ENCODE measurements around the gene FBXO8.

FBXO8 gene

DNA sequence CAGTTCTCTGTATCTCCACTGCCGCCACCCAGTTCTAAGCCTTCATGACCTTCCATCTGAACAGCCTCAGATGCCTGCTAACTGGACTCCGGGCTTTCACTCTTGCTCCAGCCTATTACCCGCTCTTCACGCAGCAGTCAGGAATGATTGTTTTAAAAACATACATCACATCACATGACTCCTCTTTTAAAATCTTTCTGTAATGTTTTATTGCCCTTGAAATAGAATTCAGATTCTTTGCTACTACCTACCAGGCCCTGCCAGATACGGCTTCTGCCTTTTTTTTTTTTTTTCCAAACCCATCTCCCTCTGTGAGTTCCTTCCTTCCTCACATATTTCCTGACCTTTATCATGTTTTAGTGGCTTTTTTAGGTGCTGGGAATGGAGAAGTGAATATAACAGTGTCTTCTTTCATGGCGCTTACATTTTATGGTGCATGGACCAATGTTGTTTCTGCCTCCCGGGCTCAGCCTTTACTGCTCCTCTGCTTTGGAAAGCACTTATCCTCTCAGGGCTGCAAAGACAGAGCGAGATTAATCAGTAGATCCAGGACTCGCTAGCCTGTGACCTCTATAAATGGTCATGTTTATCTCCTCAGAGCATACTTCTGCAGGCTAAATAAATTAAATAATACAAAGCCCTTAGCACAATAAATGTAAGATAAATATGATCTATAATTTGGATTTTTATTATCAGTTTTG is 58.0 kb downstream of the FBXO8 start:
- no peaks in the 10 kb centered on the region for H3K9me3 ChIP-seq (ENCODE audit: control insufficient read depth in 2 of 2, low read length in 2 of 2)
- no peak overlapping the region for H3K9ac ChIP-seq (ENCODE audit: low read depth in 1 of 2, low read length in 2 of 2)
- H3K27ac ChIP-seq (ENCODE audit: low read depth in 2 of 2, low read length in 2 of 2) = no peak overlapping the region
- H3K27me3 ChIP-seq (ENCODE audit: control insufficient read depth in 2 of 2, insufficient read depth in 2 of 2, low read length in 2 of 2) = peaks cover 0 to 2% of the 10 kb centered on the region in 2 donors
- H3K4me1 ChIP-seq (ENCODE audit: control insufficient read depth in 2 of 2, insufficient read depth in 2 of 2, low read length in 2 of 2) = no peaks in the 10 kb centered on the region
- H3K36me3 ChIP-seq (ENCODE audit: control insufficient read depth in 2 of 2, insufficient read depth in 2 of 2, low read length in 2 of 2) = no peaks in the 10 kb centered on the region
- peak overlapping the region in 1 of 2 donors; percentile 15 for H3K4me3 ChIP-seq (ENCODE audit: low read length in 2 of 2)

DNA sequence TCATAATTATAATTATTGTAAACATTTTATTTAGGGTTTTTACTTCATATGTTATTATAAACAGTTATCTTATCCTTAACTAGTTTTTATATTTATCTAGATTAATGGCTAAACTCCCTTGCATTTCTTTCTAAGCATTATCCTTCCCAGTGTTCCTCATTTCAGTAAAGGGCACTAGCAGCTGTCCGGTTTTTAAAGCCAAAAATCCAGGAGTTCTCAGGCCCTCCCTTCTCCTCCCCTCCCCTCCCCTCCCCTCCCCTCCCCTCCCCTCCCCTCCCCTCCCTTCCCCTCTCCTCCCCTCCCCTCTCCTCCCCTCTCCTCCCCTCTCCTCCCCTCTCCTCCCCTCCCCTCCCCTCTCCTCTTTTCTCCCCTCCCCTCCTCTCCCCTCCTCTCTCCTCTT is 58.9 kb downstream of the FBXO8 start:
- Histone ChIP-seq H3K27ac (ENCODE audit: low read depth in 2 of 2, low read length in 2 of 2) (no peak overlapping the region), H3K36me3 (ENCODE audit: control insufficient read depth in 2 of 2, insufficient read depth in 2 of 2, low read length in 2 of 2) (no peaks in the 10 kb centered on the region)

DNA sequence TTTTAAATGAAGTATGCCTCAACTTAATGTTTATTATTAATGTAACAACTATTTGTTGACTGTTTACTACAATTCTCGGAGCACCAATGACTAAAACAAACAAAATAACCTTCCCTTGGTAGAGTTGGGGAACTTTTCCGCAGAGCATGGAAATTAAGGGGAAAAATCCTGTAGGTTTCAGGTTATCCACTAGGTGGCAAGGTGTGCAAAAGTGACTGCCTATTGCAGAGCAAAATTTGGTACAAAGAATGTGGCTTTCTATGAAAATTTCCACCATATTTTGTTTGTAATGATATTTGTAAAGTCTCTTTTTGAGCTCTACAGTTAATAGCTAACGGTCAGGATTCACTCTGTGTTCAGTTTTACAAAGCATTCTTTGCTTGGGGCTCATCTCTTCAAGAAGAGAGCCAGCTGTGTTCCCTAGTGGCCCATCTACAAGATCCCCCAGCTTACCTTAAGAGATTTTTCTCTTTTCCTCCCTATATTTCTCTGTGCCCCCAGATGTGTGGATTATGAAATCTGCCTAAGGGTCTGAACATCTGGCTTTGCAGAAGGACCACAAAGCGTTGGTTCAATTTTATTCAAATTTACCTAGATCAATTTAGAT is 61.1 kb downstream of the FBXO8 start:
- Histone ChIP-seq H3K36me3 (ENCODE audit: control insufficient read depth in 2 of 2, insufficient read depth in 2 of 2, low read length in 2 of 2) (no peaks in the 10 kb centered on the region), H3K9me3 (ENCODE audit: control insufficient read depth in 2 of 2, low read length in 2 of 2) (no peaks in the 10 kb centered on the region), H3K27ac (ENCODE audit: low read depth in 2 of 2, low read length in 2 of 2) (no peak overlapping the region), H3K4me3 (ENCODE audit: low read length in 2 of 2) (no peak overlapping the region), H3K4me1 (ENCODE audit: control insufficient read depth in 2 of 2, insufficient read depth in 2 of 2, low read length in 2 of 2) (peaks cover 5% of the 10 kb centered on the region in 2 donors), H3K27me3 (ENCODE audit: control insufficient read depth in 2 of 2, insufficient read depth in 2 of 2, low read length in 2 of 2) (peaks cover 12 to 24% of the 10 kb centered on the region in 2 donors), H3K9ac (ENCODE audit: low read depth in 1 of 2, low read length in 2 of 2) (no peak overlapping the region)

More for the DNA sequence above, 58.9 kb downstream of the FBXO8 start:
- Histone ChIP-seq H3K9me3 (ENCODE audit: control insufficient read depth in 2 of 2, low read length in 2 of 2) (no peaks in the 10 kb centered on the region), H3K27me3 (ENCODE audit: control insufficient read depth in 2 of 2, insufficient read depth in 2 of 2, low read length in 2 of 2) (peaks cover 0 to 6% of the 10 kb centered on the region in 2 donors), H3K4me1 (ENCODE audit: control insufficient read depth in 2 of 2, insufficient read depth in 2 of 2, low read length in 2 of 2) (no peaks in the 10 kb centered on the region), H3K9ac (ENCODE audit: low read depth in 1 of 2, low read length in 2 of 2) (no peak overlapping the region), H3K4me3 (ENCODE audit: low read length in 2 of 2) (no peak overlapping the region)

DNA sequence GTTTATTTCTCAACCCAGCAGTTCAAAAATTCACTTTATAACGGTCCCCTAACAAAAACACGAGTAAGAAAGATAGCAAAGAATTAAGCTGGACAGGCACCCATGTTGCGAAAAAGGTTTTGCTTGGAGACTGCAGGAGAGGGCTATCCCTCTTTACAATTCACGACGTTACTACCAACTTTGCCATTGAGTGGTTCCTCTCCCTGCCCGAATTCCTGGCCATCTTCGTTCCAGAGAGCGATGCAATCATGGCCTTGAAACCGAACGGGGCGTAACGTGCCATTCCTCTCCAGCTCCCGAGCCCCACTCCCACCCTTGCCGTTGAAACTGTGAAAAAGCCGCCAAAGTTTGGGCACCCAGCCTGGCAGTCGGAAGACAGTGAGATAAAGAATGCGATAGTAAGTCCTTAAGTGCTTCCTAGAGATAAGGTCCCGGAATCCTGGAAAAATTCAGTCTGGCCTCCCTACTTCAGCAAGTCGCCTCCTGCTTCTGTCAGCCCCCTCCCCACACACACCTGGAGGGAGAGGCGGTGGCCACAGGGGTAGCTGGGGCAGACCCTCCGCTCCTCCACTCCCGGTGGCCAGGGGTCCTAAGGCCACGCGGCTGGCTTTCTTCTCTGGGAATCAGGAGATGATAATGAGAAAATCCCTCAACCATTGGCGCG is 65.2 kb downstream of the FBXO8 start:
- Histone ChIP-seq H3K27me3 (ENCODE audit: control insufficient read depth in 2 of 2, insufficient read depth in 2 of 2, low read length in 2 of 2) (peaks cover 49 to 56% of the 10 kb centered on the region in 2 donors), H3K27ac (ENCODE audit: low read depth in 2 of 2, low read length in 2 of 2) (no peak overlapping the region), H3K9ac (ENCODE audit: low read depth in 1 of 2, low read length in 2 of 2) (no peak overlapping the region), H3K4me1 (ENCODE audit: control insufficient read depth in 2 of 2, insufficient read depth in 2 of 2, low read length in 2 of 2) (peaks cover 12% of the 10 kb centered on the region in 2 donors), H3K36me3 (ENCODE audit: control insufficient read depth in 2 of 2, insufficient read depth in 2 of 2, low read length in 2 of 2) (no peaks in the 10 kb centered on the region), H3K4me3 (ENCODE audit: low read length in 2 of 2) (no peak overlapping the region), H3K9me3 (ENCODE audit: control insufficient read depth in 2 of 2, low read length in 2 of 2) (no peaks in the 10 kb centered on the region)

DNA sequence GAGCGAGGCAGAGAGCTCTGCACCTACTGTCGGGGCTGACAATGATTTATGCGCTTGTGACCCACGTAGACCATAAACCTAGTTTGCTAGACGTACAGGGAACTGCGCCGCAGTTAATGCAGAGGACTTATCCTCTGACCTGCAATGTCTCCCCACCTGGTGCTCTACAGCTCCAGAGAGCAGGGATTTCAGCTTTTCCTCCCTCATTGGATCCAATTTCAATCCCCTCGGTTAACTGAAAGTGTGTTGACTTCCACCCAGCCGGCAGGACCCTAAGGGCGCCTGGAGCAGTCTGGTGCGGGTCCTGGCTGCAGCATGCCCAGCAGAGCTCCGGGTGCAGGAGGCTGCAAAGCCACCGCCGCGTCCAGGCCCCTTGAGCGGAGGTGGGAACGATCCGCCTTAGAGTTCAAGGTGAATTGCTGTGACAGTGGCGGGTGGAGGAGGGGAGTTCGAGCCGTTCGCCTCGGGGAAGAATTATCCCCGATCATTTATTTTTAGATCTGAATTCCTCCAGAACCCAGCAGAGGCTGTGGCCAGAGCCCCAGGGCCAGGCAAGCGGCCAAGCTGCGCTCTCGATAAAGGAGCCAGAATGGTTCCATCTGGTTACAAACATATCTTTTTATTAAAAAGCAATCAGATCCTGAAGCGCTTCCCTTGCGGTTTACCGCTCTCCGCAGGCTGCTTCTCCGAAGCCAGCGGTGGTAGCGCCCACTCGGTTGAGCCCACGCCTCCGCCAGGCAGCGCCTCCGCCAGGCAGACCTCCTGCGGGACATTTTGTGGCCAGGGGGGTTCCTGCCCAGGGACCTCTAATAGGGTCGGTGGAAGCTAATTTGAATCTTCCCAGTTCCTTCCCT is 66.0 kb downstream of the FBXO8 start:
- H3K27me3 ChIP-seq (ENCODE audit: control insufficient read depth in 2 of 2, insufficient read depth in 2 of 2, low read length in 2 of 2) = peaks cover 54 to 61% of the 10 kb centered on the region in 2 donors
- peaks cover 12% of the 10 kb centered on the region in 2 donors for H3K4me1 ChIP-seq (ENCODE audit: control insufficient read depth in 2 of 2, insufficient read depth in 2 of 2, low read length in 2 of 2)
- no peaks in the 10 kb centered on the region for H3K36me3 ChIP-seq (ENCODE audit: control insufficient read depth in 2 of 2, insufficient read depth in 2 of 2, low read length in 2 of 2)
- H3K9ac ChIP-seq (ENCODE audit: low read depth in 1 of 2, low read length in 2 of 2) = peak overlapping the region in 1 of 2 donors; percentile 43
- H3K9me3 ChIP-seq (ENCODE audit: control insufficient read depth in 2 of 2, low read length in 2 of 2) = no peaks in the 10 kb centered on the region
- no peak overlapping the region for H3K27ac ChIP-seq (ENCODE audit: low read depth in 2 of 2, low read length in 2 of 2)
- peak overlapping the region; percentile 8 to 21 for H3K4me3 ChIP-seq (ENCODE audit: low read length in 2 of 2)

DNA sequence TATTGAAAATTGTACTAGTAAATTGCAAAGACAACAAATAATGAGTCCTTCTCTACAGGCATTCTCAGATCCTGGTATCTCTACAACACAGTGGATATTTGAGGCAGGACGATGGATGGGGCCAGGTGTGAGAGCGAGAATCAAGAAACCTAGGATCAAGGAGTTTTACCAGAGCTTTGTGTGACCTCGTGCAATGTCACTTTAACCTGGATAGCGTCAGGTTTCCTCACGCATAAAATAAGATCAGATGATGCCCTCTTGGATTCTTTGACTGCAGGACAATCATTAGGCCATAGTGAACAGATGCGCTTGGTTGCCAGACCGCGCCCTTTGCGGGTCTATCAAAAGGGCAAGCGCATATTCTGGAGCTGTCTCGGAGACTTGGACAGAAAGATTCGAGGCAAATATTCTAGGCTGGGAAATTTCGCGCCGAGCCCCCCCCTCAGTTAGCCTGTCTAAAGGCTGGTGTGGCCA is 66.6 kb downstream of the FBXO8 start:
- peaks cover 12% of the 10 kb centered on the region in 2 donors for H3K4me1 ChIP-seq (ENCODE audit: control insufficient read depth in 2 of 2, insufficient read depth in 2 of 2, low read length in 2 of 2)
- no peaks in the 10 kb centered on the region for H3K9me3 ChIP-seq (ENCODE audit: control insufficient read depth in 2 of 2, low read length in 2 of 2)
- no peaks in the 10 kb centered on the region for H3K36me3 ChIP-seq (ENCODE audit: control insufficient read depth in 2 of 2, insufficient read depth in 2 of 2, low read length in 2 of 2)
- peaks cover 54 to 66% of the 10 kb centered on the region in 2 donors for H3K27me3 ChIP-seq (ENCODE audit: control insufficient read depth in 2 of 2, insufficient read depth in 2 of 2, low read length in 2 of 2)
- no peak overlapping the region for H3K27ac ChIP-seq (ENCODE audit: low read depth in 2 of 2, low read length in 2 of 2)
- no peak overlapping the region for H3K4me3 ChIP-seq (ENCODE audit: low read length in 2 of 2)
- H3K9ac ChIP-seq (ENCODE audit: low read depth in 1 of 2, low read length in 2 of 2) = no peak overlapping the region

DNA sequence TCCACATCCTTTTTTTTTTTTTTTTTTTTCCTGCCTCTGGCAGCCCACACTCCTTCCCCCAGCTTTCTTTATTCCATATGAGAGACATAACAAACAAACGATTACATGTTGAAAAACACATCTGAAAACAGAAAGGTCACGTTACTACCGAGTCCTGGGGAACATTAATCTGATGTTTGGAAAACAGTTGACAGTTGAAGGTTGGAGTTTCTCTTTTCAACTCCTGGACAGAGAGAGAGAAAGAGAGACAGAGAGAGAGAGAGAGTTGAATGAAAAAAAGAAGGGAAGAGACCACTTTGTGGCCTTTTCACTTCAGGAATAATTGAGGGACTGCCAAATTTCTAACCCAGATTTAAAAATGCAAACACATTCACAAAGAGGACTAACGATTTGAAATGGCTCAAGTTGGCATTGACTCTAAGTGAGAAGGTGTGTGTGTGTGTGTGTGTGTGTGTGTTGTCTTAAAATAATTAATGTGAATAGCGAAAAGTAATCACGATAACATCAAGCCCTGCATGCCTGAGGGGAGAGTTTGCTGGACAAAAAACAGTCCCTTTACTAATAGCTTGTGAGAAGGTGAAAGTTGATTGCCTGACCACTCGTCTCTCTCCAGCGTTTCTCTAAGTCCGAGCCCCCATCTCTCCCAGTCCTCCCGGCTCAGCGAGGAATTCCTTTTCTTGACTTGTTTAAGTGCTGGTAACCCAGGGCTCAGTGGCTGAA is 67.3 kb downstream of the FBXO8 start:
- no peaks in the 10 kb centered on the region for H3K36me3 ChIP-seq (ENCODE audit: control insufficient read depth in 2 of 2, insufficient read depth in 2 of 2, low read length in 2 of 2)
- H3K27me3 ChIP-seq (ENCODE audit: control insufficient read depth in 2 of 2, insufficient read depth in 2 of 2, low read length in 2 of 2) = peaks cover 60 to 73% of the 10 kb centered on the region in 2 donors
- no peaks in the 10 kb centered on the region for H3K9me3 ChIP-seq (ENCODE audit: control insufficient read depth in 2 of 2, low read length in 2 of 2)
- H3K4me3 ChIP-seq (ENCODE audit: low read length in 2 of 2) = no peak overlapping the region
- no peak overlapping the region for H3K27ac ChIP-seq (ENCODE audit: low read depth in 2 of 2, low read length in 2 of 2)
- peaks cover 12% of the 10 kb centered on the region in 2 donors for H3K4me1 ChIP-seq (ENCODE audit: control insufficient read depth in 2 of 2, insufficient read depth in 2 of 2, low read length in 2 of 2)
- H3K9ac ChIP-seq (ENCODE audit: low read depth in 1 of 2, low read length in 2 of 2) = no peak overlapping the region

DNA sequence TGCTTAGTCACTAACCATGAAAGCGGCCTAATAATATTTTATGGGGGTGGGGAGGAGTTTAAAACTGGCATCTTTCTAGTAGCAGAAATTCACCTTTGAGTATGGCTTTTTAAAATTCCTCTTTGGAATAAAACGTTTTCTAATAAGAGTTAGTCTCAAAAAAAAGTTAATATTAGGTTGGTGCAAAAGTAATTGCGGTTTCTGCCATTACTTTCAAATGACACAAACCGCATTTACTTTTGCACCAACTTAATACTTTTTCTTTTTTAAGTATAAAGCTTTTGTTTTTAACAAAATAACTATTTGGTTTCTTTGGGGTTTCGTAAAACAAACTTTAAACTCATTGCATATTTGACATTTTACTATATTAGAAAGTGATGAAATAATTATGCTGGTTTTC is 68.4 kb downstream of the FBXO8 start:
- no peaks in the 10 kb centered on the region for H3K9me3 ChIP-seq (ENCODE audit: control insufficient read depth in 2 of 2, low read length in 2 of 2)
- H3K4me3 ChIP-seq (ENCODE audit: low read length in 2 of 2) = no peak overlapping the region
- no peak overlapping the region for H3K9ac ChIP-seq (ENCODE audit: low read depth in 1 of 2, low read length in 2 of 2)
- H3K27ac ChIP-seq (ENCODE audit: low read depth in 2 of 2, low read length in 2 of 2) = no peak overlapping the region
- H3K27me3 ChIP-seq (ENCODE audit: control insufficient read depth in 2 of 2, insufficient read depth in 2 of 2, low read length in 2 of 2) = peaks cover 60 to 69% of the 10 kb centered on the region in 2 donors
- peaks cover 12% of the 10 kb centered on the region in 2 donors for H3K4me1 ChIP-seq (ENCODE audit: control insufficient read depth in 2 of 2, insufficient read depth in 2 of 2, low read length in 2 of 2)
- no peaks in the 10 kb centered on the region for H3K36me3 ChIP-seq (ENCODE audit: control insufficient read depth in 2 of 2, insufficient read depth in 2 of 2, low read length in 2 of 2)

DNA sequence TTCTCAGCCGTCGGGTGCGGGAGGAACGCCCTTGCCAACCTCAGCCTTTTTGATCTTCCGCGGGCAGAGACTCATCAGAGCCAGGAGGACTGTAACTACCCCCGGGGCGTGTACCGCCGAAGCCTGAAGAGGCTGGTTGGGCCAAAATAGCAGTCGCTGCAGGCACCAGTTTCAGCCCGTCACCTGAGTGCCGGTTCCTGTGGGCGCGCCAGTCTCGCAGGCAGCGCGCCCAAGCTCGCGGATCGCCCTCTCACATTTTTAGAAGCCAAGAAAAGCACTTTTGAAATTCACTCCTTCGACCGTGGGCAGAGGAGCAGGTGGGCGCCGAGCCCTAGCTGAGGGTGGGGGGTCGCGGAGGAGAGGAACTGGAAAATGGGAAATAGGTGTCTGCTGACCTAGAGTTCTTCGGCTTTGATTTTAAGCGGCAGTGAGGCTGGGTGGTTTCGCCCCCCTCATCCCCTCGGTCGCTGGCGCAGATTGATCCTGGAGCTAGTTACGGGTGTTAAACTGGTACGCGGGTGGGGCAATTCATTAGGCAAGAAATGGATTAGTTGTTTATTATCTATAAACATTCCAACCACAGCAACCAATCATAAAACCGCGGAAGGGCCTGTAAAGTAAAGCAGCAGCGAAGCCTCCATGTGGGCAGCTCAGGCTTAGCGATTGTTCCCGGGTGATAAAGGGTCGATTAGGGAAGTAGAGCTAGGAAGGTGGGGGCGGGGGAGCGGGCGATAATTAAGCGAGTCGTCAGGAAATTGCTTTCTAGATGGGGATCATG is 69.2 kb downstream of the FBXO8 start:
- Histone ChIP-seq H3K27me3 (ENCODE audit: control insufficient read depth in 2 of 2, insufficient read depth in 2 of 2, low read length in 2 of 2) (peaks cover 60 to 69% of the 10 kb centered on the region in 2 donors), H3K4me1 (ENCODE audit: control insufficient read depth in 2 of 2, insufficient read depth in 2 of 2, low read length in 2 of 2) (peaks cover 12% of the 10 kb centered on the region in 2 donors), H3K4me3 (ENCODE audit: low read length in 2 of 2) (peak overlapping the region; percentile 5 to 53), H3K9ac (ENCODE audit: low read depth in 1 of 2, low read length in 2 of 2) (no peak overlapping the region), H3K9me3 (ENCODE audit: control insufficient read depth in 2 of 2, low read length in 2 of 2) (no peaks in the 10 kb centered on the region), H3K27ac (ENCODE audit: low read depth in 2 of 2, low read length in 2 of 2) (no peak overlapping the region), H3K36me3 (ENCODE audit: control insufficient read depth in 2 of 2, insufficient read depth in 2 of 2, low read length in 2 of 2) (no peaks in the 10 kb centered on the region)

Measured in mucosa of rectum (tissue), 2 donors.